ENCODE measurements around the gene KRT16.
A peak's percentile ranks its signal among the peaks of the same experiment; 100 is the strongest.
"Not testable (repeated sequence)": the region's sequence is repeated elsewhere in the genome, so short reads cannot be mapped to it uniquely, and the experiment has no call there.

The KRT16 gene

DNA sequence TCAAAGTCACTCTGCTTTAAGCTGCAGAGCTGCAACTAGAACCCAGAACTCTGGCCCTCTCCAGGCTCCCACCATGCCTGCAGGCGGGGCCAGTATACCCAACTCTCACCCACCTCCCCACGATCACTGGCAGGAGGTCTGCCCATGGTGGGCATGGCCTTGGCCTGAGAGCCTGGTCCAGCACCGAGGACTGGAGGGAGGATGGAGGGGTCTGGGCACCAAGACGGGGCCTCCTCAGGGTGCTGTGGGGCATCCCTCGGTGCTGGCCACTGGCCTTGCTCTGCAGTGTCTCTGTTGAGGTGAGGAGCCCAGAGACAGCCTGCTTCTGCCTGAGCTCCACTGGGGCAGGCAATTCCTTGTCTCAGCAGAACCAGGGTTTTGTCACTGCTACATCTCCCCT is 1.5 kb upstream of the KRT16 start:
- no peak overlapping the region for H3K4me3 ChIP-seq (ENCODE audit: low read depth, low read length)
- TF ChIP-seq, protein P1, sequence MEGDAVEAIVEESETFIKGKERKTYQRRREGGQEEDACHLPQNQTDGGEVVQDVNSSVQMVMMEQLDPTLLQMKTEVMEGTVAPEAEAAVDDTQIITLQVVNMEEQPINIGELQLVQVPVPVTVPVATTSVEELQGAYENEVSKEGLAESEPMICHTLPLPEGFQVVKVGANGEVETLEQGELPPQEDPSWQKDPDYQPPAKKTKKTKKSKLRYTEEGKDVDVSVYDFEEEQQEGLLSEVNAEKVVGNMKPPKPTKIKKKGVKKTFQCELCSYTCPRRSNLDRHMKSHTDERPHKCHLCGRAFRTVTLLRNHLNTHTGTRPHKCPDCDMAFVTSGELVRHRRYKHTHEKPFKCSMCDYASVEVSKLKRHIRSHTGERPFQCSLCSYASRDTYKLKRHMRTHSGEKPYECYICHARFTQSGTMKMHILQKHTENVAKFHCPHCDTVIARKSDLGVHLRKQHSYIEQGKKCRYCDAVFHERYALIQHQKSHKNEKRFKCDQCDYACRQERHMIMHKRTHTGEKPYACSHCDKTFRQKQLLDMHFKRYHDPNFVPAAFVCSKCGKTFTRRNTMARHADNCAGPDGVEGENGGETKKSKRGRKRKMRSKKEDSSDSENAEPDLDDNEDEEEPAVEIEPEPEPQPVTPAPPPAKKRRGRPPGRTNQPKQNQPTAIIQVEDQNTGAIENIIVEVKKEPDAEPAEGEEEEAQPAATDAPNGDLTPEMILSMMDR (IDR thresholded peaks at IDR 0.05; ENCODE audit: low read depth, low read length), result no peak
- no peak for DNase-seq (ENCODE audit: low read depth, low spot score)

DNA sequence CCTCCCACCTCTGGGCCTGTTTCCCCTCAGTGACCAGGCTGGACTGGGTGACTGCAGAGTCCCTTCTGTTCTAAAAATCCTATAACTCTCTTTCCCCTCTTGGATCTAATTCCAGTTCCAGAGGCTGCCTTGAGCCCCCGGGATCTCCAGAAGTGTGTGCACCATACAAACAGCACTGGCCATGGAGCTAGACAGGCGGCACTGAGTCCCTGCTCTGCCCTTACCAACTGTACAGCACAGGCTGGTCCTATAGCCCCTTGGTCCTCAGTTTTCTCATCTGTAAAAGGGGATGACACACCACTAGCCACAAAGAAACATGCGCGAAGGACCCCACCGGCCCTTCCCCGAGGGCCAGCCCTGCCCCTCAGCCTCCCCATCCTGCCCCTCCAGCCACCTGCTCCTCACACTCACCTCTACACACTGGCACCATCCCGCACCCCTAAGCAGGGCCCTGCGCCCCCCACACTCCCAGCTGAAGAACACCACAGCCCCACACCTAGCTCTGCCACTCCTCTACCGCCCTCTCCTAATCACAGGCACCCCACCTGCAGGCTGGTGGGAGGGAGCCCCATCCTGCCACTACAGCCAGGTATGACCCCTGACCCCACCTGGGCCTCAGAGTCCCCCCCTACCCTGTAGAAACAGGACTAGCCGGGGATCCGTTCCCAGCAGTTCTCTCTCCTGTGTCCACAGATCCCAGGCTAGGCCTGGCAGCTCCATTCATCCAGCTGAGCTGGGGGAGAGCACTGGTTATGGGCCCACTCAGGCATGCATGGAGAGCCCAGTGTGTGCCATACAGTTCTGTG is 913 bp upstream of the KRT16 start:
- no peak overlapping the region for H3K4me3 ChIP-seq (ENCODE audit: low read depth, low read length)
- DNase-seq (ENCODE audit: low read depth, low spot score), result no peak
- TF ChIP-seq, protein P1 (IDR thresholded peaks at IDR 0.05; ENCODE audit: low read depth, low read length), result no peak
- in situ Hi-C loops (cut with HindIII; ENCODE audit: low sequenced_read_pairs), result no loop called here

More for the DNA sequence above, 1.5 kb upstream of the KRT16 start:
- in situ Hi-C loops (cut with HindIII; ENCODE audit: low sequenced_read_pairs), result no loop called here

DNA sequence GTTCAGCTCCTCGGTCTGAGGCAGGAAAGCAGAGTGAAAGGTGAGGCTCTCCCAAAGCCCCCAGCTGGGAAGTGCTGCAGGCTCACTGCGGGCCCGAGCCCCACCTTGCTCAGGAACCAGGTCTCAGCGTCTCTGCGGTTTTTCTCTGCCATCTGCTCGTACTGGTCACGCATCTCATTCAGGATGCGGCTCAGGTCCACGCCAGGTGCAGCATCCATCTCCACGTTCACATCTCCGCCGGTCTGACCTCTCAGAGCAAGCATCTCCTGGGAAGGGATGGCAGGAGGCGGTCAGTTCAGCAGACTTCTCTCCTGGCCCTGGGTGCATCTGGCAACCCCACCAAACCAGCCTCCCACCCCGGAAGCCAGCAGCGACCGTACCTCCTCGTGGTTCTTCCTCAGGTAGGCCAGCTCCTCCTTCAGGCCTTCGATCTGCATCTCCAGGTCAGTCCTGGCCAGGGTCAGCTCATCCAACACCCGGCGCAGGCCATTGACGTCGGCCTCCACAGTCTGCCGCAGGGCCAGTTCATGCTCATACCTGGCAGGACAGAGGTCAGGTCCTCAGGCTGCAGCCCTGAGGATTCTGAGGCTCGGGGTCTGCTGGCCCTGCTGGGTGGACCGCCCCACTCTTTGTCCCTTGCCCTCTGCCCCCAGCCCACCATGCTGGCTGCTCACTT is 1.5 kb downstream of the KRT16 start:
- no peak overlapping the region for H3K4me3 ChIP-seq (ENCODE audit: low read depth, low read length)
- no peak for DNase-seq (ENCODE audit: low read depth, low spot score)
- TF ChIP-seq, protein P1 (IDR thresholded peaks at IDR 0.05; ENCODE audit: low read depth, low read length), result no peak
- in situ Hi-C loops (cut with HindIII; ENCODE audit: low sequenced_read_pairs), result no loop called here

DNA sequence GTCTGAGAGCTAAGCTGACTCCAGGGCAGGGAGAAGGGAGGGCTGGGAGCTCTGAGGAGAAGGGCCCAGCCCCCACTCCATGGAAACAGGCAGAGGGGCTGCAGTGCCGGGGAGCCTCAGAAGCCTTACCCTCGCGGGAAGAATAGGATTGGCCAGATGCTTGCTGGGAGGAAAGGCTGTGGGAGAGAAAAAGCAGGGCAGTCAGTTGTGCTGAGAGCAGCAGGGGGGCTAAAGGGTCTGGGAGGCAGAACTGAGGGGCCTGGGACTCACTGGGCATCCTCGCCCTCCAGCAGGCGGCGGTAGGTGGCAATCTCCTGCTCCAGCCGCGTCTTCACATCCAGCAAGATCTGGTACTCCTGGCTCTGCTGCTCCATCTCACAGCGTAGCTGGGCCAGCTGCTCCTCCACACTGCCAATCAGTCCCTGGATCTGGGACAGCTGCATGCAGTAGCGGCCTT is 2.5 kb downstream of the KRT16 start:
- DNase-seq (ENCODE audit: low read depth, low spot score); H3K4me3 ChIP-seq (ENCODE audit: low read depth, low read length); in situ Hi-C loops (cut with HindIII; ENCODE audit: low sequenced_read_pairs): not testable (repeated sequence)
- TF ChIP-seq, protein P1 (IDR thresholded peaks at IDR 0.05; ENCODE audit: low read depth, low read length), result peak; percentile 33

DNA sequence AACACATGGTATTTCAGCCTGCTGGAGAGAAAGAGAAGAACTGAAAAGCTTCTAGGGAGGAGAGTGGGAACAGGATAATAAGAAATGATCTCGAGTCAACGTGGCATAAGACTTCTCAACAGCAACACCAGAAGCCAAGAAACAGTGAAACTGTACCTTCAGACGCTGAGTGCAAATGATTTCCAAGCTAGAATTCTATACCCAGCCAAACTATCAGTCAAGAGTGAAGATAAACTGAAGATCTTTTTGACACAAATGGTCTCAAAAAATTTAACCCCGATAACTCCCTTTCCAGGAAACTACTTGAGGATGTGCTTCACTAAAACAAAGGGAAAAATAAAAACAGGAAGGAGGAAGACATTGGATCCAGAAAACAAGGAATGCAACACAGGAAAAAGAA is 5.6 kb downstream of the KRT16 start:
- H3K4me3 ChIP-seq (ENCODE audit: low read depth, low read length); DNase-seq (ENCODE audit: low read depth, low spot score); in situ Hi-C loops (cut with HindIII; ENCODE audit: low sequenced_read_pairs): not testable (repeated sequence)

DNA sequence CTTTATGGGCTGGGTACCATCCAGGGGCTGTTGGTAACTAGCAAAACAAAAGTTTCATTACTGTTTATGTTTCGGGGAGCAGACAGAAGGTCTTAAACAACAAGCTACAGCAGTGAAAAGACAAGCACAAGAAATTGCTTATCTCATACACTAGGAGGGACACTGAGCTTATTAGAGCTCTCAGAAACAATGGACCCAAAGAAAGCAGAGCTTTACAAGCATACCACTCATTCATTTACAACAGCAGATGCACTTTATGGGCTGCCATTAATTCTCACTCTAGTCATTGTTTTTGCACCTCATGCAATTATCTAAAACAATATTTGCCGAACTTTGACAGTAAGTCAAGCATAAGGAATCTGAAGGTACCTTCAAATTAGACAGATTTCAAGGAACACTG is 10.0 kb downstream of the KRT16 start:
- H3K4me3 ChIP-seq (ENCODE audit: low read depth, low read length), result no peak overlapping the region
- in situ Hi-C loops (cut with HindIII; ENCODE audit: low sequenced_read_pairs), result no loop called here
- DNase-seq (ENCODE audit: low read depth, low spot score), result no peak
- TF ChIP-seq, protein P1 (IDR thresholded peaks at IDR 0.05; ENCODE audit: low read depth, low read length), result no peak

DNA sequence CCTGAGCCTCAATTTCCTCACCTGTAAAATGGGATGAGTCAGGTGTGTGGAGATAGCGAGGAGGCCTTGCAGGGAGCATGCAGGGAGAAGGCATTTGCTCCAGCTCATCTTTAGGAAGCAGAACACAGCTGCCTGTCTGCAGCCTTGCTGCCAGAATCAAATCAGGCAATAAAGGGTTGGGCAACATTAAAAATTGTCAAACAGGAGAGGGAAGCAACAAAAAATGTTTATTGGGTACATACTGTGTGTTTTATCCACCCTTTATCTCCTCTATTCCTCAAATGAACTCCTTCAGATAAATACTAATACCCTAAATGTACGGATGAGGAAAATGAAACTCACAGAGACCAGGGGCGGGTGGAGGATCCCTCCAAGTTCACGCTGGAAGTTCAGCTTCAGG is 12.2 kb downstream of the KRT16 start:
- TF ChIP-seq, protein P1 (IDR thresholded peaks at IDR 0.05; ENCODE audit: low read depth, low read length), result no peak
- H3K4me3 ChIP-seq (ENCODE audit: low read depth, low read length), result no peak overlapping the region
- DNase-seq (ENCODE audit: low read depth, low spot score), result no peak
- in situ Hi-C loops (cut with HindIII; ENCODE audit: low sequenced_read_pairs), result no loop called here
